VCaP (cell line): ENCODE data around the gene GRAPL.
"Not testable (repeated sequence)": the region's sequence is repeated elsewhere in the genome, so short reads cannot be mapped to it uniquely, and the experiment has no call there.

Experiments used
- H3K27ac ChIP-seq: fragments of 450-650 bp; 2 replicates; pipeline ENCODE4 v1.5.1; 2017

Gene GRAPL

DNA sequence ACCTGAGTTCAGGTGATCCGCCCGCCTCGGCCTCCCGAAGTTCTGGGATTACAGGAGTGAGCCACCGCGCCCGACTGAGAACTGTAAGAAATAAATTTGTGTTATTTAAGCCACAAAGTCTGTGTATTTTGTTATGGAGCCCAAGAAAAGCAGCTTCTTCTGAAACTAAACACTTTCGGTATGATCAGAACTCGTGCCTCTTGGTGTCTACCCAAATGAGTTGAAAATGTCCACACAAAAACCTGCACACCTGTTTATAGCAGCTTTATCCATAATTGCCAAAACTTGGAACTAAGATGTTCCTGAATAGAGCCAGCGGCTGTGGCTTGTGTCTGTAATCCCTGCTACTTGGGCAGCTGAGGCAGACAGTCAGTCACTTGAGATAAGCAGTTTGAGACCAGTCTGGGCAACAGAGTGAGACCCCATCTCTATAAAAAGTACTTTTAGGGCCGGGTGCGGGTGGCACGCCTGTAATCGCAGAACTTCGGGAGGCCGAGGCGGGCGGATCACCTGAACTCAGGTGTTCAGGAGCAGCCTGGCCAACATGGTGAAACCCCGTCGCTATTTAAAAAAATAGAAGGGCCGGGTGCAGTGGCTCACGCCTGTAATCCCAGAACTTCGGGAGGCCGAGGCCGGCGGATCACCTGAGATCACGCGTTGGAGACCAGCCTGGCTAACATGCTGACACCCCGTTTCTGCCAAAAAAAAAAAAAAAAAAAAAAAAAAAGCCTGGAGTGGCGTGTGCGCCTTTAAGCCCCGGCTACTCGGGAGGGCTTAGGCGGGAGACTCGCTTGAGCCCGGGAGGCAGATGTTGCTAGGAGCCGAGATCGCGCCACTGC, 61.7 kb downstream of the GRAPL start:
- not testable (repeated sequence) for H3K27ac ChIP-seq

GRCh38 chr17:19189781-19190405, 62.5 kb downstream of the GRAPL start:
- not testable (repeated sequence) for H3K27ac ChIP-seq

DNA sequence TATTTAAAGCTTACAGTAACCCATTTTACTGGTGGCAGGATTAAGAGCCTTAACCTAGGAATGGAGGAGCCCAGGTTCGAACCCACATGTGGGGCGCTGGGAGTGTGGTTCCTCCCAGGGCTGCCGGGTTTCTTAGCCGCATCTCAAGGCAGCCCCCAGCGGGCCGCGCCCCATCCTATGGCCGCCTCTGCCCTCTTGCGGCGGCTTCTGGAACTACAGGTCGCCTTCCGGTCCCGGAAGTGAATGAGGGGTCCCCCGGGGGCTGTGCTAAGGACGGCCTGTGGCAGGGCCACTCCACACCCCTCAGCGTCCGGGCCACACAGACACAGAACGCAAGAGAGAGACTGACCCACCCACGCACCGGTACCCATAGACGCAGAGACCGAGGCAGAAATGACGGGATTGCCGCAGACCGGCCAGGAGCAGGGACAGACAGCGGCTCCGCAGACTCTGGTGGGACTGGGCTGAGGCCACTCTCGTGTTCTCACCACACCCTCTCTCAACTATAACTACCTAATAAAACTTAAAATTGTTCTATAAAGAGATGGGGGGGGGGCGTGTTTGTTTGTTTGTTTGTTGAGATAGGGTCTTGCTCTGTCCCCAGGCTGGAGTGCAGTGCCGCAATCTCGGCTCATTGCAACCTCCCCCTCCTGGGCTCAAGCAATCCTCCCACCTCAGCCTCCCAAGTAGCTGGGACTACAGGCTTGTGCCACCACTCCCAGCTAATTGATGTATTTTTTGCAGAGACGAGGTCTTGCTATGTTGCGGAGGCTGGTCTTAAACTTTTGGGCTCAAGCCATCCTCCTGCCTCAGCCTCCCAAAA, 69.2 kb downstream of the GRAPL start:
- H3K27ac ChIP-seq: not testable (repeated sequence)

DNA sequence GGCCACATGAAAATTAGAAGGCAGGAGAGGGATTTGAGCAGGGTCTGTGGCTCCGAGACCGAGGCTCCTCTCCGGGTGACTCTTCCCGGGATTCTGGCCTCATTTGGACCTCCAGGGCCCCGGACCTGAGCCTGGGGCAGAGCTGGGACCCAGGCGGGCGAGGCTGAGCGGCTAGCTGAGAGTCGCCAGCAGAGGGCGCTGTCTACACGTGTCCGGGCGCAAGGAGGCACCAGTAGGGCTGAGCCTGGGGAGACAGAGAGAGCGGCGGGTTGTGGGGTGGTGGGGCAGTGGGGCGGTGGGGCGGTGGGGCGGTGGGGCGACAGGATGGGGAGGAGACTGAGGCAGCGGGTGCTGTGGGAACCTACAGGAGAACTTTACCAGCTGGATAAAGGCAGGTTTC, 75.1 kb downstream of the GRAPL start:
- H3K27ac ChIP-seq: not testable (repeated sequence)

GRCh38 chr17:19203429-19203828, 76.0 kb downstream of the GRAPL start:
- H3K27ac ChIP-seq: not testable (repeated sequence)
